WTC11 (cell line): ENCODE measurements around the gene GDNF.

Experiments
- ATF3 ChIP-seq: sonication (generic); formaldehyde crosslinking; conservative IDR thresholded peaks from 2 replicates; pipeline ENCODE4 v1.8.1; 2022; ENCODE audit warnings: mild to moderate bottlenecking, missing genetic modification reagents
- CTCF ChIP-seq: fragments of 200-600 bp; IDR thresholded peaks from 2 replicates; pipeline ENCODE4 v1.8.0; 2022; ENCODE audit warnings: antibody characterized with exemption
- MAX ChIP-seq: sonication (generic); formaldehyde crosslinking; IDR thresholded peaks from 2 replicates; pipeline ENCODE4 v1.8.0; 2022; ENCODE audit warnings: mild to moderate bottlenecking, missing genetic modification reagents

DNA sequence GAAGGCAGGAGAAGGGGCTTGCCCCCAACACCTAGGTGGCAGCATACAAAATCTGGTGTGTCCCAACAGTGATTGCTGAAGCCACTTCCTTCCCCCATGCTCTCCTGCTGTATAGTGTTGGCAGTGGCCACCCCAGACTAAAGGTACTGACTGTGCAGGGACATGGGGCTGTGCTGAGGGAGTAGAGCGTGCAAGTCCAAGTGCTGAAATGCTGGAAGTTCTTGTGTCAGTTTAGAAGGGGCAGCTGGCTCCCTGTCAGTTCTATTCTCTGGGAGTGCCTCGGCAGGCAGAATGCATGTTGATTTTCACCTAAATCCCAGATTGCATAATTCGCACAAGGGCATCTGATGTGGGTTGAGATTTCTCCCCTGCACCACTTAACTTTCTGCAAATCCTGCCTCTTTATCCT is 68.6 kb downstream of the GDNF start:
- TF ChIP-seq ATF3 (CRISPR knock-in tag): no peak
- no peak for TF ChIP-seq CTCF
- no peak for TF ChIP-seq MAX (CRISPR knock-in tag)
